HEK293 (cell line): ENCODE results near the gene VPS29.

ENCODE experiments used
- HIC1 ChIP-seq: fragments of 450-650 bp; formaldehyde crosslinking; IDR thresholded peaks from 2 replicates; pipeline ENCODE4 v1.5.1; 2016; ENCODE audit warnings: missing biosample characterization, missing genetic modification characterization
- IKZF3 ChIP-seq: fragments of 450-650 bp; IDR thresholded peaks from 2 replicates; pipeline ENCODE4 v1.5.0; 2018; ENCODE audit warnings: missing biosample characterization, mild to moderate bottlenecking, missing genetic modification characterization, moderate library complexity
- KLF16 ChIP-seq: fragments of 450-650 bp; formaldehyde crosslinking; IDR thresholded peaks from 2 replicates; pipeline ENCODE4 v1.5.1; 2017; ENCODE audit warnings: missing biosample characterization, missing genetic modification characterization
- MYNN ChIP-seq: fragments of 450-650 bp; formaldehyde crosslinking; IDR thresholded peaks from 2 replicates; pipeline ENCODE4 v1.5.1; 2016; ENCODE audit warnings: missing biosample characterization, missing genetic modification characterization, borderline replicate concordance
- PRDM1 ChIP-seq: fragments of 450-650 bp; formaldehyde crosslinking; IDR thresholded peaks from 2 replicates; pipeline ENCODE4; 2016; ENCODE audit warnings: missing biosample characterization, missing genetic modification characterization
- RBAK ChIP-seq: fragments of 450-650 bp; formaldehyde crosslinking; IDR thresholded peaks from 2 replicates; pipeline ENCODE4 v1.5.1; 2016; ENCODE audit warnings: missing biosample characterization, missing genetic modification characterization
- SP2 ChIP-seq: fragments of 450-650 bp; formaldehyde crosslinking; IDR thresholded peaks from 2 replicates; pipeline ENCODE4 v1.5.1; 2016; ENCODE audit warnings: missing biosample characterization, missing genetic modification characterization
- SP7 ChIP-seq: fragments of 450-650 bp; formaldehyde crosslinking; IDR thresholded peaks from 2 replicates; pipeline ENCODE4 v1.5.1; 2016; ENCODE audit warnings: missing biosample characterization, missing genetic modification characterization
- TSHZ1 ChIP-seq: fragments of 450-650 bp; formaldehyde crosslinking; IDR thresholded peaks from 2 replicates; pipeline ENCODE4 v1.5.1; 2016; ENCODE audit warnings: missing biosample characterization, missing genetic modification characterization, borderline replicate concordance
- ZBTB26 ChIP-seq: fragments of 450-650 bp; formaldehyde crosslinking; optimal IDR thresholded peaks from 2 replicates; pipeline ENCODE3; 2016; ENCODE audit warnings: missing biosample characterization, mild to moderate bottlenecking, missing genetic modification characterization
- ZNF112 ChIP-seq: fragments of 450-650 bp; formaldehyde crosslinking; IDR thresholded peaks from 2 replicates; pipeline ENCODE4 v1.5.0; 2017; ENCODE audit warnings: missing biosample characterization, missing genetic modification characterization
- ZNF18 ChIP-seq: fragments of 450-650 bp; formaldehyde crosslinking; IDR thresholded peaks from 2 replicates; pipeline ENCODE4 v1.5.1; 2016; ENCODE audit warnings: missing biosample characterization, missing genetic modification characterization
- ZNF184 ChIP-seq: fragments of 450-650 bp; IDR thresholded peaks from 2 replicates; pipeline ENCODE4 v1.5.1; 2018; ENCODE audit warnings: missing biosample characterization, mild to moderate bottlenecking, missing genetic modification characterization
- ZNF302 ChIP-seq: fragments of 450-650 bp; formaldehyde crosslinking; IDR thresholded peaks from 2 replicates; pipeline ENCODE4 v1.5.1; 2016; ENCODE audit warnings: missing biosample characterization, missing genetic modification characterization, low read depth
- ZNF311 ChIP-seq: fragments of 450-650 bp; formaldehyde crosslinking; IDR thresholded peaks from 2 replicates; pipeline ENCODE4 v1.5.1; 2017; ENCODE audit warnings: missing biosample characterization, missing genetic modification characterization, borderline replicate concordance
- ZNF350 ChIP-seq: fragments of 450-650 bp; formaldehyde crosslinking; IDR thresholded peaks from 2 replicates; pipeline ENCODE4 v1.5.0; 2017; ENCODE audit warnings: missing biosample characterization, mild to moderate bottlenecking, missing genetic modification characterization
- ZNF473 ChIP-seq: fragments of 450-650 bp; formaldehyde crosslinking; IDR thresholded peaks from 2 replicates; pipeline ENCODE4 v1.5.1; 2017; ENCODE audit warnings: missing biosample characterization, missing genetic modification characterization
- ZNF544 ChIP-seq: fragments of 450-650 bp; formaldehyde crosslinking; IDR thresholded peaks from 2 replicates; pipeline ENCODE4 v1.5.0; 2017; ENCODE audit warnings: missing biosample characterization, missing genetic modification characterization
- ZNF548 ChIP-seq: fragments of 450-650 bp; formaldehyde crosslinking; IDR thresholded peaks from 2 replicates; pipeline ENCODE4 v1.5.1; 2016; ENCODE audit warnings: missing biosample characterization, missing genetic modification characterization
- ZNF600 ChIP-seq: fragments of 450-650 bp; formaldehyde crosslinking; IDR thresholded peaks from 2 replicates; pipeline ENCODE4 v1.5.1; 2016; ENCODE audit warnings: missing biosample characterization, missing genetic modification characterization
- ZNF629 ChIP-seq: fragments of 450-650 bp; formaldehyde crosslinking; IDR thresholded peaks from 2 replicates; pipeline ENCODE4 v1.5.1; 2017; ENCODE audit warnings: missing biosample characterization, missing genetic modification characterization
- ZNF639 ChIP-seq: fragments of 450-650 bp; formaldehyde crosslinking; IDR thresholded peaks from 2 replicates; pipeline ENCODE4 v1.5.1; 2016; ENCODE audit warnings: missing biosample characterization, missing genetic modification characterization
- ZNF654 ChIP-seq: fragments of 450-650 bp; formaldehyde crosslinking; IDR thresholded peaks from 2 replicates; pipeline ENCODE4 v1.5.1; 2016; ENCODE audit warnings: low read depth, missing biosample characterization, missing genetic modification characterization
- ZNF658 ChIP-seq: fragments of 450-650 bp; formaldehyde crosslinking; IDR thresholded peaks from 2 replicates; pipeline ENCODE4; 2016; ENCODE audit warnings: missing biosample characterization, missing genetic modification characterization
- ZNF664 ChIP-seq: fragments of 450-650 bp; formaldehyde crosslinking; IDR thresholded peaks from 2 replicates; pipeline ENCODE4 v1.5.1; 2016; ENCODE audit warnings: missing biosample characterization, missing genetic modification characterization
- ZNF677 ChIP-seq: fragments of 450-650 bp; IDR thresholded peaks from 2 replicates; pipeline ENCODE4 v1.5.0; 2018; ENCODE audit warnings: missing biosample characterization, mild to moderate bottlenecking, missing genetic modification characterization, moderate library complexity
- ZNF777 ChIP-seq: fragments of 450-650 bp; formaldehyde crosslinking; IDR thresholded peaks from 2 replicates; pipeline ENCODE4 v1.5.1; 2017; ENCODE audit warnings: missing biosample characterization, missing genetic modification characterization, borderline replicate concordance
- TF ChIP-seq, protein P1 (sequence below): fragments of 450-650 bp; formaldehyde crosslinking; IDR thresholded peaks from 2 replicates; pipeline ENCODE4 v1.5.1; 2016; ENCODE audit warnings: missing biosample characterization, missing genetic modification characterization, low read depth

VPS29 gene

GRCh38 chr12:110501752-110502738 lies at the start of gene VPS29, which contains the start of gene RAD9B (continued):
- TF ChIP-seq ZNF677 (no peak), ZNF629 (tag by site-specific recombination) (peak; percentile 72), ZNF350 (tag by site-specific recombination) (no peak), ZNF600 (tag by site-specific recombination) (peak; percentile 56), PRDM1 (tag by site-specific recombination) (no peak), ZBTB26 (peak; percentile 80), HIC1 (tag by site-specific recombination) (peak; percentile 89), ZNF302 (tag by site-specific recombination) (0 out of 2 replicates have a peak, but pooled peaks have one; percentile 52), KLF16 (tag by site-specific recombination) (peak; percentile 96), ZNF658 (no peak), ZNF777 (peak; percentile 81; the same call in 1 of the 2 replicates), ZNF639 (tag by site-specific recombination) (peak; percentile 55), MYNN (no peak), IKZF3 (tag by site-specific recombination) (no peak), SP2 (tag by site-specific recombination) (peak; percentile 97), ZNF654 (tag by site-specific recombination) (no peak), RBAK (tag by site-specific recombination) (no peak), ZNF112 (tag by site-specific recombination) (no peak), ZNF18 (tag by site-specific recombination) (no peak), TSHZ1 (tag by site-specific recombination) (no peak), ZNF184 (tag by site-specific recombination) (0 out of 2 replicates have a peak, but pooled peaks have one; percentile 44), ZNF473 (tag by site-specific recombination) (no peak), SP7 (peak; percentile 82), ZNF548 (tag by site-specific recombination) (no peak), ZNF544 (tag by site-specific recombination) (no peak), ZNF664 (tag by site-specific recombination) (no peak), ZNF311 (tag by site-specific recombination) (no peak)
- TF ChIP-seq, protein P1, sequence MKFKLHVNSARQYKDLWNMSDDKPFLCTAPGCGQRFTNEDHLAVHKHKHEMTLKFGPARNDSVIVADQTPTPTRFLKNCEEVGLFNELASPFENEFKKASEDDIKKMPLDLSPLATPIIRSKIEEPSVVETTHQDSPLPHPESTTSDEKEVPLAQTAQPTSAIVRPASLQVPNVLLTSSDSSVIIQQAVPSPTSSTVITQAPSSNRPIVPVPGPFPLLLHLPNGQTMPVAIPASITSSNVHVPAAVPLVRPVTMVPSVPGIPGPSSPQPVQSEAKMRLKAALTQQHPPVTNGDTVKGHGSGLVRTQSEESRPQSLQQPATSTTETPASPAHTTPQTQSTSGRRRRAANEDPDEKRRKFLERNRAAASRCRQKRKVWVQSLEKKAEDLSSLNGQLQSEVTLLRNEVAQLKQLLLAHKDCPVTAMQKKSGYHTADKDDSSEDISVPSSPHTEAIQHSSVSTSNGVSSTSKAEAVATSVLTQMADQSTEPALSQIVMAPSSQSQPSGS (tag by site-specific recombination) = no peak
